K562 (cell line): ENCODE results near the gene CUL5. TPM values are rescaled to one million over a fixed set of nuclear protein-coding genes. Genes with fewer than 3 reads are reported as not detected.

ENCODE experiments used
- ATAC-seq: fragments of 200-7000 bp; cut with Tn5 transposase; 3 replicates; pipeline ENCODE4 v1.9.1; 2020; ENCODE audit warnings: moderate library complexity
- BruUV-seq: library from RNA; stranded (reverse); fragments of 400-500 nt; replicated peaks from 2 replicates; lab custom pipeline; 2021; lab: Mats Ljungman, UMichigan
- CTCF ChIA-PET: fragments of 300-600 bp; formaldehyde crosslinking; extraction: SDS; loops from one replicate; lab custom pipeline; 2021; ENCODE audit warnings: low intra/inter-chr PET ratio; lab: Yijun Ruan, JAX
- POLR2A ChIA-PET: fragments of 300-600, 350-650 bp; sonication (Branson Sonifier 250); formaldehyde crosslinking; extraction: SDS; loops from one replicate; lab custom pipeline; 2021; ENCODE audit warnings: antibody characterized with exemption, inconsistent platforms; lab: Yijun Ruan, JAX
- DNase-seq, 4 experiments: peaks; one replicate each; pipeline versions ENCODE4 v3.0.0 to v3.0.0-alpha.2; 2011 to 2018; ENCODE audit warnings: low spot score in 3 of 4, mixed read lengths in 3 of 4; ENCODE audit errors: extremely low read depth in 1 of 4
- FAIRE-seq: peaks from 2 replicates; lab custom pipeline; 2011; peaks lifted over from hg19 to GRCh38; lab: Jason Lieb, UNC
- H2AFZ ChIP-seq: 2 replicates; pipeline ENCODE4 v1.6.0; 2011; ENCODE audit warnings: low read depth, low read length, control low read depth, inconsistent platforms
- H3K27ac ChIP-seq: fragments of 200-600 bp; 3 replicates; pipeline ENCODE4 v1.8.0; 2011; ENCODE audit warnings: low read depth, mild to moderate bottlenecking, control low read depth, inconsistent platforms, low read length, moderate library complexity, mixed read lengths; ENCODE audit errors: extremely low read depth
- H3K27me3 ChIP-seq, 2 experiments: fragments of 300-600 bp in 1 of 2; 2 replicates in 1 of 2; 3 replicates in 1 of 2; pipeline versions ENCODE4 v1.6.0 to v1.8.0; 2011; ENCODE audit warnings: inconsistent platforms in 2 of 2, low read length in 2 of 2, mild to moderate bottlenecking in 1 of 2, mixed read lengths in 1 of 2, moderate library complexity in 1 of 2; ENCODE audit not compliant: control insufficient read depth in 2 of 2, insufficient read depth in 2 of 2
- H3K36me3 ChIP-seq: fragments of 300-600 bp; 3 replicates; pipeline ENCODE4 v1.8.0; 2011; ENCODE audit warnings: mild to moderate bottlenecking, low read length, inconsistent platforms; ENCODE audit not compliant: control insufficient read depth, insufficient read depth
- H3K4me1 ChIP-seq, 2 experiments: fragments of 200-600 bp in 1 of 2; replicated peaks in 1 of 2; 2 replicates in 1 of 2; 3 replicates in 1 of 2; pipeline versions ENCODE4 v1.5.1 to v1.8.0; 2011; ENCODE audit warnings: inconsistent platforms in 2 of 2, low read length in 2 of 2, mild to moderate bottlenecking in 1 of 2, mixed read lengths in 1 of 2, moderate library complexity in 1 of 2; ENCODE audit not compliant: control insufficient read depth in 2 of 2, insufficient read depth in 2 of 2
- H3K4me2 ChIP-seq: 2 replicates; pipeline ENCODE4 v1.6.1; 2011; ENCODE audit warnings: low read length, control low read depth, inconsistent platforms, mixed read lengths; ENCODE audit not compliant: insufficient read depth
- H3K4me3 ChIP-seq: fragments of 200-600 bp; sonication (generic), shearing (Covaris generic); 2 replicates; pipeline ENCODE4 v1.5.1; 2016; ENCODE audit warnings: control low read depth, inconsistent platforms
- H3K79me2 ChIP-seq: fragments of 200-600 bp; 3 replicates; pipeline ENCODE4 v1.8.0; 2011; ENCODE audit warnings: low read length, inconsistent platforms; ENCODE audit not compliant: control insufficient read depth, insufficient read depth
- H3K9ac ChIP-seq, 2 experiments: 2 replicates each; pipeline versions ENCODE4 v1.6.0 to v1.6.1; 2011; ENCODE audit warnings: low read depth in 2 of 2, low read length in 2 of 2, control low read depth in 1 of 2, inconsistent platforms in 1 of 2, mild to moderate bottlenecking in 1 of 2, mixed read lengths in 1 of 2; ENCODE audit not compliant: insufficient read depth in 1 of 2
- H3K9me1 ChIP-seq: one replicate; pipeline ENCODE4 v1.6.0; 2011; ENCODE audit warnings: inconsistent platforms, mild to moderate bottlenecking, low read length, moderate library complexity; ENCODE audit not compliant: control insufficient read depth, insufficient read depth
- H3K9me3 ChIP-seq: replicated peaks from 2 replicates; pipeline ENCODE4 v1.5.1; 2011; ENCODE audit warnings: low read depth, low read length, inconsistent platforms; ENCODE audit not compliant: control insufficient read depth, insufficient read depth
- H4K20me1 ChIP-seq: replicated peaks from 2 replicates; pipeline ENCODE4 v1.6.1; 2011; ENCODE audit warnings: low read length, inconsistent platforms, mixed read lengths; ENCODE audit not compliant: control insufficient read depth, insufficient read depth
- ATF6 ChIP-seq: sonication (generic); formaldehyde crosslinking; IDR thresholded peaks from 2 replicates; pipeline ENCODE4 v1.4.0; 2020; ENCODE audit warnings: mild to moderate bottlenecking, missing genetic modification reagents
- DEAF1 ChIP-seq: fragments of 450-650 bp; formaldehyde crosslinking; IDR thresholded peaks from 2 replicates; pipeline ENCODE4 v1.4.0; 2020; ENCODE audit warnings: mild to moderate bottlenecking, moderate library complexity
- ELK1 ChIP-seq: sonication (generic); formaldehyde crosslinking; IDR thresholded peaks from 2 replicates; pipeline ENCODE4 v1.8.1; 2022; ENCODE audit warnings: missing genetic modification reagents
- GATAD2B ChIP-seq: fragments of 450-650 bp; IDR thresholded peaks from 2 replicates; pipeline ENCODE4 v1.6.1; 2017; ENCODE audit warnings: mild to moderate bottlenecking, borderline replicate concordance
- MCM2 ChIP-seq: fragments of 450-650 bp; IDR thresholded peaks from 2 replicates; pipeline ENCODE4 v1.6.1; 2017; ENCODE audit warnings: low read depth, mild to moderate bottlenecking
- MYC ChIP-seq, 2 experiments: fragments of 250-450 bp in 1 of 2; sonication (Bioruptor Pico) in 1 of 2; IDR thresholded peaks; 2 replicates each; pipeline versions ENCODE4 v1.5.1 to v1.6.1; 2012 to 2021; ENCODE audit warnings: low read depth in 2 of 2, borderline replicate concordance in 1 of 2, improper control_type of control experiment in 1 of 2, low read length in 1 of 2, mild to moderate bottlenecking in 1 of 2, moderate library complexity in 1 of 2
- PKNOX1 ChIP-seq: fragments of 450-650 bp; IDR thresholded peaks from 2 replicates; pipeline ENCODE4 v1.6.1; 2016
- RAD21 ChIP-seq, 2 experiments: fragments of 250-450 bp in 1 of 2; fragments of 450-650 bp in 1 of 2; sonication (Bioruptor Pico) in 1 of 2; formaldehyde crosslinking in 1 of 2; IDR thresholded peaks in 1 of 2; conservative IDR thresholded peaks in 1 of 2; 2 replicates each; pipeline versions ENCODE4 v1.4.0 to v1.8.0; 2020 to 2022; ENCODE audit warnings: mild to moderate bottlenecking in 2 of 2, moderate library complexity in 1 of 2
- SMC3 ChIP-seq: conservative IDR thresholded peaks from 2 replicates; pipeline ENCODE4 v1.6.1; 2011; ENCODE audit warnings: low read depth, low read length, improper control_type of control experiment; ENCODE audit not compliant: insufficient read depth
- TEAD1 ChIP-seq, 2 experiments: fragments of 450-650 bp in 1 of 2; sonication (generic) in 1 of 2; formaldehyde crosslinking; IDR thresholded peaks; 2 replicates each; pipeline versions ENCODE4 v1.4.0 to v1.8.0; 2020 to 2022; ENCODE audit warnings: mild to moderate bottlenecking in 2 of 2, missing genetic modification reagents in 1 of 2
- ZBTB12 ChIP-seq: fragments of 250-450 bp; sonication (Bioruptor Pico); IDR thresholded peaks from 2 replicates; pipeline ENCODE4 v1.4.0; 2020
- WGBS: fragments of 100-300 bp; shearing (Covaris generic); methylation state at CpG from one replicate; pipeline ENCODE4 v1.1.6; 2016; ENCODE audit warnings: low coverage, mixed read lengths; ENCODE audit not compliant: insufficient coverage; ENCODE audit errors: missing lambda C conversion rate; 5-methylcytosine and 5-hydroxymethylcytosine counted together
- in situ Hi-C: fragments of 300-500 bp; cut with MboI; formaldehyde crosslinking; loops from 4 replicates; pipeline ENCODE4 v1.15.0; 2018; ENCODE audit warnings: inconsistent platforms, mixed read lengths
- intact Hi-C: fragments of 100-400 bp; cut with micrococcal nuclease; formaldehyde crosslinking; loops from 2 replicates; pipeline ENCODE4 v1.14.2; 2022
- polyA plus RNA-seq, 8 experiments: library from polyadenylated mRNA; depleted of rRNA in 4 of 8; stranded (reverse) in 5 of 8; unstranded in 3 of 8; fragments of >200 nt; fragmentation: Nextera tagmentation in 2 of 8; fragmentation: Illumina TruSeq in 1 of 8; extraction: Ambion mirVana in 2 of 8; extraction: Trizol in 1 of 8; gene quantifications; 2 replicates each; pipeline versions ENCODE4 v1.2.1 to v1.2.3, GENCODE V29; 2011 to 2014; ENCODE audit warnings: inconsistent platforms in 1 of 8, missing spikeins in 1 of 8
- total RNA-seq, 7 experiments: library from RNA; depleted of rRNA in 6 of 7; stranded (reverse); fragments of >200 nt in 6 of 7; fragmentation: Illumina TruSeq in 2 of 7; extraction: Trizol in 2 of 7; gene quantifications; 2 replicates each; pipeline versions ENCODE4 v1.2.1 to v1.2.3, GENCODE V29; 2011 to 2021; ENCODE audit warnings: low replicate concordance in 1 of 7

Gene CUL5
- total and polyA plus RNA-seq, 9 of the 15 experiments (the other 6 are each of a cell fraction or from before 2014, with no cell fraction given) = 14.3 to 45.9 (median 23.0) TPM

- intact Hi-C loops = loop anchor here (2.0 to 5.0 kb wide), 3 partner anchors 122 to 665 kb away; partner anchors contain the start of genes ACAT1 and DDX10
- WGBS = 0% methylated on average over 5 of the region's 6 CpGs
- no TSS peak for BruUV-seq
- TF ChIP-seq PKNOX1 = no peak
- no peak for TF ChIP-seq MCM2
- no peak for TF ChIP-seq ELK1 (CRISPR knock-in tag)
- peak; percentile 25; the same call in 1 of the 2 replicates for TF ChIP-seq GATAD2B
- no peak for TF ChIP-seq TEAD1 (CRISPR knock-in tag; IDR thresholded peaks at IDR 0.05)
- no peak for TF ChIP-seq ATF6 (CRISPR knock-in tag)
- TF ChIP-seq RAD21 (CRISPR knock-in tag; conservative IDR thresholded peaks at IDR 0.05 in 1 of 2, IDR thresholded peaks at IDR 0.05 in 1 of 2) = peak; percentile 60 to 81
- TF ChIP-seq SMC3 = peak; percentile 56; the same call in 1 of the 2 replicates
- no peak for TF ChIP-seq ZBTB12
- 0 out of 2 replicates have a peak, but pooled peaks have one; percentile 36 for TF ChIP-seq DEAF1 (CRISPR knock-in tag)
- no peak for TF ChIP-seq MYC (IDR thresholded peaks at IDR 0.05; ENCODE audit: low read depth, low read length)
- no peak for TF ChIP-seq MYC (CRISPR knock-in tag; IDR thresholded peaks at IDR 0.05; ENCODE audit: borderline replicate concordance, low read depth)
Observed at GRCh38 chr11:107999759-108000455, 8.8 kb upstream of the CUL5 start.

More at GRCh38 chr11:107999759-108000455, 8.8 kb upstream of the CUL5 start:
- Histone ChIP-seq H4K20me1 (no peaks in the 10 kb centered on the region), H3K9me3 (no peaks in the 10 kb centered on the region), H3K9ac (no peak overlapping the region), H3K27me3 (no peaks in the 10 kb centered on the region; a peak in 1 of 5 replicates), H3K27ac (no peak overlapping the region), H3K9me1 (no peaks in the 10 kb centered on the region), H3K79me2 (no peaks in the 10 kb centered on the region), H3K4me2 (no peak overlapping the region), H2AFZ (0 out of 2 replicates have a peak overlapping the region, but pooled peaks have one; percentile 19), H3K4me3 (no peak overlapping the region), H3K4me1 (0 out of 5 replicates have a peak, but pooled peaks cover 0 to 3% of the 10 kb centered on the region in 2 experiments), H3K36me3 (no peaks in the 10 kb centered on the region)
- ChIA-PET POLR2A (interaction anchor here (1.5 kb wide), 1 partner anchor 9 kb away, joined by 11 read pairs; the partner anchor contains the start of gene CUL5), CTCF (interaction anchor here (0.6 kb wide), 1 partner anchor 9 kb away, joined by 3 read pairs; the partner anchor contains the start of gene CUL5)
- in situ Hi-C loops = loop anchor here (10.0 kb wide), 1 partner anchor 655 kb away; no protein-coding TSS in a partner anchor
- FAIRE-seq = peak; percentile 93
- DNase-seq = peak; percentile 58 to 84 (median 70)
- ATAC-seq = peak; percentile 99
